Spleen (tissue), 7 donors: Measurements from ENCODE around the gene CFAP58.

Experiments
- CTCF ChIP-seq, 11 experiments: fragments of 200-600 bp in 7 of 11; fragments of 450-650 bp in 4 of 11; sonication (generic) in 4 of 11; IDR thresholded peaks in 8 of 11; conservative IDR thresholded peaks in 3 of 11; 1 replicate in 7 of 11; 2 replicates in 4 of 11; pipeline versions ENCODE4 v1.4.0 to v1.8.0; 2016 to 2021; ENCODE audit warnings: antibody characterized with exemption in 11 of 11, inconsistent platforms in 4 of 11, mild to moderate bottlenecking in 1 of 11
- POLR2AphosphoS5 ChIP-seq, 3 donors: sonication (generic); formaldehyde crosslinking; IDR thresholded peaks; one replicate each; pipeline ENCODE4 v1.5.1; 2017; ENCODE audit warnings: antibody characterized with exemption in 3 of 3
- donor health status: DM: no; HTN: no; CAD: no; lungs with moderate emphysema.
- donor health status: DM: no; HTN: no; CAD: no.
- donor health status: DM: no; HTN: no; CAD: no.

- TF ChIP-seq CTCF (IDR thresholded peaks at IDR 0.05 in 8 of 11, conservative IDR thresholded peaks at IDR 0.05 in 3 of 11) (peak; percentile 43 to 83 (median 76)), POLR2AphosphoS5 (IDR thresholded peaks at IDR 0.05) (no peak)
Observed at GRCh38 chr10:104350127-104350635, 3.5 kb upstream of the CFAP58 start.
